A549 (cell line): ENCODE measurements around the gene PLXNB3. TPM values are rescaled to one million over a fixed set of nuclear protein-coding genes. Genes with fewer than 3 reads are reported as not detected.
"Not testable (repeated sequence)": the region's sequence is repeated elsewhere in the genome, so short reads cannot be mapped to it uniquely, and the experiment has no call there.

Source experiments
- ATAC-seq, 2 experiments: fragments of 200-7000 bp in 1 of 2; fragments of >200 bp in 1 of 2; cut with Nextera tagmentation in 1 of 2; cut with Tn5 transposase in 1 of 2; 3 replicates each; pipeline versions ENCODE4 v1.8.0 to v1.9.1; 2018 to 2020; ENCODE audit warnings: mild to moderate bottlenecking in 1 of 2, moderate library complexity in 1 of 2
- CTCF ChIA-PET: fragments of 300-600 bp; sonication (Branson Sonifier 250); formaldehyde crosslinking; extraction: SDS; loops from one replicate; lab custom pipeline; 2021; ENCODE audit warnings: antibody characterized with exemption, inconsistent platforms; lab: Yijun Ruan, JAX
- POLR2A ChIA-PET: fragments of 350-600 bp; formaldehyde crosslinking; extraction: SDS; loops from one replicate; lab custom pipeline; 2021; ENCODE audit warnings: antibody characterized with exemption, inconsistent platforms; lab: Yijun Ruan, JAX
- DNase-seq, 2 experiments: peaks; one replicate each; pipeline versions ENCODE4 v3.0.0 to v3.0.0-alpha.2; 2011 to 2016; ENCODE audit warnings: low read depth in 1 of 2, low spot score in 1 of 2
- FAIRE-seq: peaks from 2 replicates; lab custom pipeline; 2011; peaks lifted over from hg19 to GRCh38; lab: Jason Lieb, UNC
- H3K27ac ChIP-seq, 2 experiments: fragments of >200 bp; sonication (Bioruptor Twin); formaldehyde crosslinking; 3 replicates each; pipeline ENCODE4 v1.5.1; 2016 to 2017
- H3K4me1 ChIP-seq: fragments of >200 bp; sonication (Bioruptor Twin); formaldehyde crosslinking; 3 replicates; pipeline ENCODE4 v1.6.1; 2016
- H3K4me2 ChIP-seq: fragments of >200 bp; sonication (Bioruptor Twin); formaldehyde crosslinking; 3 replicates; pipeline ENCODE4 v1.6.1; 2016
- H3K4me3 ChIP-seq: fragments of >200 bp; sonication (Bioruptor Twin); formaldehyde crosslinking; 3 replicates; pipeline ENCODE4 v1.5.1; 2016
- H3K9me3 ChIP-seq: fragments of >200 bp; sonication (Bioruptor Twin); formaldehyde crosslinking; 3 replicates; pipeline ENCODE4 v1.6.1; 2016
- BCL3 ChIP-seq: fragments of >200 bp; sonication (Bioruptor Twin); formaldehyde crosslinking; IDR thresholded peaks from 3 replicates; pipeline ENCODE4 v1.6.1; 2016
- CBX2 ChIP-seq: fragments of 200-600 bp; sonication (generic); IDR thresholded peaks from 2 replicates; pipeline ENCODE4 v1.6.1; 2016; ENCODE audit warnings: low read depth, mild to moderate bottlenecking, borderline replicate concordance
- CHD2 ChIP-seq: fragments of 150-350 bp; IDR thresholded peaks from 2 replicates; pipeline ENCODE4 v1.6.1; 2014; ENCODE audit warnings: low read length; ENCODE audit not compliant: partially characterized antibody
- CTCF ChIP-seq: fragments of >200 bp; sonication (Bioruptor Twin); formaldehyde crosslinking; IDR thresholded peaks from 3 replicates; pipeline ENCODE4 v1.5.1; 2016
- ELK1 ChIP-seq: fragments of 150-350 bp; IDR thresholded peaks from 2 replicates; pipeline ENCODE4 v1.6.1; 2014; ENCODE audit warnings: low read depth, mild to moderate bottlenecking, low read length
- EP300 ChIP-seq, 2 experiments: fragments of >200 bp; sonication (Bioruptor Twin); formaldehyde crosslinking; IDR thresholded peaks; 2 replicates in 1 of 2; 3 replicates in 1 of 2; pipeline ENCODE4 v1.6.1; 2016 to 2017
- ESRRA ChIP-seq: fragments of 150-350 bp; IDR thresholded peaks from 2 replicates; pipeline ENCODE4 v1.6.1; 2014; ENCODE audit warnings: mild to moderate bottlenecking, low read length, borderline replicate concordance
- FOXS1 ChIP-seq: fragments of 250-450 bp; sonication (Bioruptor Pico); IDR thresholded peaks from 2 replicates; pipeline ENCODE4 v1.5.0; 2020; ENCODE audit warnings: mild to moderate bottlenecking, moderate library complexity
- GATA3 ChIP-seq: IDR thresholded peaks from 2 replicates; pipeline ENCODE4 v1.6.1; 2012; ENCODE audit warnings: borderline replicate concordance
- HDAC2 ChIP-seq: fragments of 200-600 bp; sonication (generic); IDR thresholded peaks from 2 replicates; pipeline ENCODE4 v1.6.1; 2016
- HEYL ChIP-seq: fragments of 250-450 bp; sonication (Bioruptor Pico); IDR thresholded peaks from 2 replicates; pipeline ENCODE4 v1.8.0; 2021; ENCODE audit warnings: mild to moderate bottlenecking, moderate library complexity
- HMGXB4 ChIP-seq: fragments of 250-450 bp; sonication (Bioruptor Pico); IDR thresholded peaks from 2 replicates; pipeline ENCODE4 v1.5.0; 2021; ENCODE audit warnings: mild to moderate bottlenecking, moderate library complexity, borderline replicate concordance
- HOXA7 ChIP-seq: fragments of 250-450 bp; sonication (Bioruptor Pico); IDR thresholded peaks from 2 replicates; pipeline ENCODE4 v1.5.0; 2020; ENCODE audit warnings: mild to moderate bottlenecking, moderate library complexity
- HOXB5 ChIP-seq: fragments of 250-450 bp; sonication (Bioruptor Pico); IDR thresholded peaks from 2 replicates; pipeline ENCODE4 v1.5.0; 2020; ENCODE audit warnings: mild to moderate bottlenecking, moderate library complexity
- RCOR1 ChIP-seq: fragments of 150-350 bp; IDR thresholded peaks from 2 replicates; pipeline ENCODE4 v1.6.1; 2014; ENCODE audit warnings: antibody characterized with exemption, low read length, low read depth
- REST ChIP-seq: fragments of 200-600 bp; sonication (generic); IDR thresholded peaks from 2 replicates; pipeline ENCODE4 v1.6.1; 2016; ENCODE audit warnings: antibody characterized with exemption, mild to moderate bottlenecking, moderate library complexity
- SMC3 ChIP-seq: fragments of >200 bp; sonication (Bioruptor Twin); formaldehyde crosslinking; IDR thresholded peaks from 3 replicates; pipeline ENCODE4 v1.6.1; 2018; ENCODE audit warnings: inconsistent platforms
- TFCP2L1 ChIP-seq: fragments of 250-450 bp; sonication (Bioruptor Pico); IDR thresholded peaks from 2 replicates; pipeline ENCODE4 v1.5.0; 2021; ENCODE audit warnings: mild to moderate bottlenecking
- WGBS: methylation state at CpG from one replicate; pipeline ENCODE4 v1.1.6; 2017; ENCODE audit errors: missing lambda C conversion rate; 5-methylcytosine and 5-hydroxymethylcytosine counted together
- polyA plus RNA-seq, 4 experiments: library from polyadenylated mRNA; depleted of rRNA in 3 of 4; stranded (reverse); fragments of >200 nt; fragmentation: RNase III in 1 of 4; extraction: RNeasy Plus Mini Kit Qiagen cat#74134 plus additional on column Dnase treatment in 1 of 4; gene quantifications; 2 replicates in 3 of 4; 3 replicates in 1 of 4; pipeline ENCODE4 v1.2.3, GENCODE V29; 2011 to 2017

Gene PLXNB3
- polyA plus RNA-seq, 2 of the 4 experiments (the other 2 are of a cell fraction): 1.1 to 2.5 TPM

GRCh38 chrX:153728095-153728494 lies 36.0 kb upstream of the PLXNB3 start:
- CTCF ChIA-PET: interaction anchor here (0.9 to 1.2 kb wide), 2 partner anchors 20 to 83 kb away, joined by 3 to 4 read pairs; no protein-coding TSS in a partner anchor
- DNase-seq (no peak), ATAC-seq (no peak)
- Histone ChIP-seq H3K9me3 (no peaks in the 10 kb centered on the region), H3K27ac (no peak overlapping the region), H3K4me3 (no peak overlapping the region), H3K4me2 (no peak overlapping the region)
- TF ChIP-seq EP300 (IDR thresholded peaks at IDR 0.05): no peak
- TF ChIP-seq GATA3: no peak
- TF ChIP-seq TFCP2L1 (CRISPR knock-in tag): no peak
- TF ChIP-seq SMC3: no peak
- no peak for TF ChIP-seq HOXA7 (CRISPR knock-in tag)
- TF ChIP-seq CTCF: no peak
- TF ChIP-seq CBX2: no peak
- no peak for TF ChIP-seq BCL3
- no peak for TF ChIP-seq FOXS1 (CRISPR knock-in tag)
- no peak for TF ChIP-seq ELK1
- TF ChIP-seq CHD2: no peak
- no peak for TF ChIP-seq RCOR1
- TF ChIP-seq ESRRA: no peak
- no peak for TF ChIP-seq HMGXB4 (CRISPR knock-in tag)
- TF ChIP-seq HEYL: no peak
- TF ChIP-seq HDAC2: no peak
- TF ChIP-seq, all 56 proteins: peak for 0
- FAIRE-seq: no peak
- POLR2A ChIA-PET: no interaction called here
- WGBS: 91% methylated on average over 5 of the region's 6 CpGs
- peaks cover 16% of the 10 kb centered on the region for H3K4me1 ChIP-seq

GRCh38 chrX:153728951-153729631 lies 35.0 kb upstream of the PLXNB3 start:
- Histone ChIP-seq H3K4me1 (peaks cover 16% of the 10 kb centered on the region), H3K9me3 (no peaks in the 10 kb centered on the region), H3K4me3 (no peak overlapping the region), H3K27ac (no peak overlapping the region), H3K4me2 (no peak overlapping the region)
- DNase-seq (no peak), ATAC-seq (no peak), FAIRE-seq (no peak)
- ChIA-PET POLR2A (no interaction called here), CTCF (no interaction called here)
- WGBS: 95% methylated on average over 15 of the region's 23 CpGs
- TF ChIP-seq HOXB5 (CRISPR knock-in tag): no peak
- TF ChIP-seq REST: no peak

GRCh38 chrX:153730115-153730514 lies 33.9 kb upstream of the PLXNB3 start:
- H3K27ac ChIP-seq, H3K9me3 ChIP-seq, DNase-seq, POLR2A ChIA-PET, ATAC-seq, H3K4me2 ChIP-seq, FAIRE-seq, H3K4me3 ChIP-seq: not testable (repeated sequence)
- WGBS: 96% methylated on average over 23 of the region's 23 CpGs
- CTCF ChIA-PET: interaction anchor here (0.6 kb wide), 1 partner anchor 92 kb away, joined by 3 read pairs; no protein-coding TSS in a partner anchor
- peaks cover 14% of the 10 kb centered on the region for H3K4me1 ChIP-seq
